Endodermal cell (in vitro differentiated cells): Measurements from ENCODE around the gene CFB. TPM values are rescaled to one million over a fixed set of nuclear protein-coding genes. Genes with fewer than 3 reads are reported as not detected.
"Not testable (repeated sequence)": the region's sequence is repeated elsewhere in the genome, so short reads cannot be mapped to it uniquely, and the experiment has no call there.

Experiments
- DNase-seq: peaks from one replicate; pipeline ENCODE4 v3.0.0-alpha.2; 2017
- H3K27ac ChIP-seq: 2 replicates; pipeline ENCODE4 v1.5.1; 2013; ENCODE audit warnings: mild to moderate bottlenecking, low read depth, low read length, moderate library complexity
- H3K27me3 ChIP-seq: 2 replicates; pipeline ENCODE4 v1.6.1; 2013; ENCODE audit warnings: mild to moderate bottlenecking, low read length, moderate library complexity; ENCODE audit not compliant: insufficient read depth, control insufficient read depth, poor library complexity, severe bottlenecking
- H3K36me3 ChIP-seq: 2 replicates; pipeline ENCODE4 v1.7.0; 2013; ENCODE audit warnings: mild to moderate bottlenecking, low read length, moderate library complexity; ENCODE audit not compliant: control insufficient read depth, insufficient read depth
- H3K4me1 ChIP-seq: one replicate; pipeline ENCODE4 v1.7.0; 2013; ENCODE audit warnings: low read length; ENCODE audit not compliant: control insufficient read depth, insufficient read depth
- H3K4me3 ChIP-seq: 2 replicates; pipeline ENCODE4 v1.5.1; 2013; ENCODE audit warnings: mild to moderate bottlenecking, low read length, moderate library complexity
- H3K9ac ChIP-seq: 2 replicates; pipeline ENCODE4 v1.6.1; 2013; ENCODE audit warnings: mild to moderate bottlenecking, low read length, moderate library complexity; ENCODE audit not compliant: poor library complexity, severe bottlenecking; ENCODE audit errors: extremely low read depth
- H3K9me3 ChIP-seq: 2 replicates; pipeline ENCODE4 v1.6.1; 2013; ENCODE audit warnings: mild to moderate bottlenecking, low read length, moderate library complexity; ENCODE audit not compliant: control insufficient read depth
- H3K27ac Mint-ChIP-seq: 2 replicates; pipeline ENCODE4 v1.8.0; 2020; ENCODE audit warnings: mixed read lengths
- H3K27me3 Mint-ChIP-seq: 2 replicates; pipeline ENCODE4 v1.8.0; 2021; ENCODE audit warnings: mild to moderate bottlenecking, mixed read lengths; ENCODE audit not compliant: insufficient read depth
- H3K36me3 Mint-ChIP-seq: 2 replicates; pipeline ENCODE4 v1.8.0; 2020; ENCODE audit warnings: low read depth, mixed read lengths
- H3K4me1 Mint-ChIP-seq: 2 replicates; pipeline ENCODE4 v1.8.0; 2020; ENCODE audit warnings: mixed read lengths
- H3K4me3 Mint-ChIP-seq: 2 replicates; pipeline ENCODE4 v1.8.0; 2020; ENCODE audit warnings: mild to moderate bottlenecking, moderate library complexity, mixed read lengths
- H3K9me3 Mint-ChIP-seq: 2 replicates; pipeline ENCODE4 v1.8.0; 2020; ENCODE audit warnings: mild to moderate bottlenecking, mixed read lengths
- CTCF ChIP-seq: fragments of 200-600 bp; sonication (generic); conservative IDR thresholded peaks from 2 replicates; pipeline ENCODE4 v1.5.0; 2021; ENCODE audit warnings: antibody characterized with exemption, mild to moderate bottlenecking
- WGBS, 2 experiments: methylation state at CpG; one replicate each; pipeline versions ENCODE4 v1.1.5 to v1.1.7; 2013; ENCODE audit warnings: missing lambda C conversion rate in 2 of 2, mixed read lengths in 1 of 2; ENCODE audit not compliant: insufficient coverage in 1 of 2, insufficient read length in 1 of 2; 5-methylcytosine and 5-hydroxymethylcytosine counted together
- total RNA-seq, 2 donors: library from RNA; stranded (reverse); fragmentation: NEBNext Ultra II Directional in 1 of 2; extraction: Animal tissue kit (Norgen Biotek cat#: 25700) in 1 of 2; gene quantifications; 2 replicates in 1 of 2; 3 replicates in 1 of 2; pipeline ENCODE4 v1.2.1, GENCODE V29; 2021

CFB gene
- total RNA-seq, 2 donors from 2014 or later: 0.51 to 0.66 TPM

- peaks cover 9% of the 10 kb centered on the region for H3K4me1 Mint-ChIP-seq
- H3K4me1 ChIP-seq: peaks cover 8% of the 10 kb centered on the region
- peak overlapping the region; percentile 95 for H3K27ac ChIP-seq
- H3K9ac ChIP-seq: peak overlapping the region; percentile 91
- 16 to 28% methylated on average over 10 to 19 of the region's 19 CpGs for WGBS, 2 experiments
- H3K4me3 Mint-ChIP-seq: peak overlapping the region; percentile 94
- H3K27me3 ChIP-seq: no peaks in the 10 kb centered on the region
- H3K36me3 Mint-ChIP-seq: peaks cover 55% of the 10 kb centered on the region
- H3K9me3 Mint-ChIP-seq: peaks cover 27% of the 10 kb centered on the region
- no peaks in the 10 kb centered on the region for H3K27me3 Mint-ChIP-seq
- H3K9me3 ChIP-seq: peaks cover 11% of the 10 kb centered on the region
- peaks cover 12% of the 10 kb centered on the region for H3K36me3 ChIP-seq
- H3K4me3 ChIP-seq: peak overlapping the region; percentile 95
- peak overlapping the region; percentile 99 for H3K27ac Mint-ChIP-seq
- TF ChIP-seq CTCF: no peak
- DNase-seq: no peak
Observed at GRCh38 chr6:31972709-31973350, 26.9 kb downstream of the CFB start.

GRCh38 chr6:31976065-31976464 is 30.2 kb downstream of the CFB start:
- 95% methylated on average over 28 of the region's 30 CpGs; no CpG with 5 or more reads in 1 of the 2 experiments for WGBS, 2 experiments
- not testable (repeated sequence) for H3K27ac Mint-ChIP-seq, DNase-seq, H3K27ac ChIP-seq, H3K4me1 Mint-ChIP-seq, H3K4me3 Mint-ChIP-seq, H3K4me1 ChIP-seq, H3K27me3 Mint-ChIP-seq, H3K4me3 ChIP-seq, H3K9ac ChIP-seq, H3K27me3 ChIP-seq
- H3K9me3 ChIP-seq: peaks cover 11% of the 10 kb centered on the region
- Mint-ChIP-seq H3K36me3 (peaks cover 40% of the 10 kb centered on the region), H3K9me3 (peaks cover 29% of the 10 kb centered on the region)
- H3K36me3 ChIP-seq: peaks cover 12% of the 10 kb centered on the region

GRCh38 chr6:31977816-31978431 is 32.0 kb downstream of the CFB start:
- peaks cover 29% of the 10 kb centered on the region for H3K9me3 Mint-ChIP-seq
- H3K27ac ChIP-seq: no peak overlapping the region
- H3K36me3 Mint-ChIP-seq: peaks cover 40% of the 10 kb centered on the region
- peaks cover 3% of the 10 kb centered on the region for H3K4me1 Mint-ChIP-seq
- TF ChIP-seq CTCF: no peak
- H3K9me3 ChIP-seq: peaks cover 11% of the 10 kb centered on the region
- no peak overlapping the region for H3K4me3 ChIP-seq
- no peak overlapping the region for H3K9ac ChIP-seq
- no peaks in the 10 kb centered on the region for H3K4me1 ChIP-seq
- H3K36me3 ChIP-seq: peaks cover 12% of the 10 kb centered on the region
- WGBS, 2 experiments: 95 to 99% methylated on average over 8 to 12 of the region's 12 CpGs
- DNase-seq: no peak
- H3K4me3 Mint-ChIP-seq: no peak overlapping the region
- no peaks in the 10 kb centered on the region for H3K27me3 ChIP-seq
- H3K27me3 Mint-ChIP-seq: no peaks in the 10 kb centered on the region
- no peak overlapping the region for H3K27ac Mint-ChIP-seq
